Head of caudate nucleus (tissue), 42 donors: Measurements from ENCODE around the gene CEACAM21.

Source experiments
- DNase-seq, 42 donors: peaks; one replicate each; pipeline versions ENCODE4 v3.0.0 to v3.0.0-alpha.2; 2020 to 2021; ENCODE audit warnings: mixed read lengths in 7 of 42
- intact Hi-C: fragments of 100-400 bp; cut with DNase I; formaldehyde crosslinking; loops from one replicate; pipeline ENCODE4 v1.15.0; 2022

The CEACAM21 gene

DNA sequence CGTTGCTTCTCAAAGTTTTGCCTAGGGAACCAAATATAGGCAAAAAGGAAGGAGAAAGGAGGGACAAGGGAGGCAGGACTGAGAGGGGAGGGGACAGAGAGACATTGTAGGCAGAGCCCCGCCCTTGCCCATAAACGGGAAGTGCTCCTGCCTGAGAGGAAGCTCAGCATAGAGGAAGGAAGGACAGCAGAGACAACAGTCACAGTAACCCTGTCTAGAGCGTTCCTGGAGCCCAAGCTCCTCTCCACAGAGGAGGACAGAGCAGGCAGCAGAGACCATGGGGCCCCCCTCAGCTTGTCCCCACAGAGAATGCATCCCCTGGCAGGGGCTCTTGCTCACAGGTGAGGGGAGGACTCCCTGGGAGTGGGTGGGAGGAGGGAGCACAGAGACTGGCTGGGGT, at the start of gene CEACAM21:
Gene CEACAM21, plus strand, starts transcription at position 169 of the 400 bp plus-strand sequence. Its CDS starts 109 bp downstream, at position 278.
- intact Hi-C loops: loop anchor here (10.0 kb wide), 1 partner anchor 131 kb away; the partner anchor contains the start of gene ERICH4

DNA sequence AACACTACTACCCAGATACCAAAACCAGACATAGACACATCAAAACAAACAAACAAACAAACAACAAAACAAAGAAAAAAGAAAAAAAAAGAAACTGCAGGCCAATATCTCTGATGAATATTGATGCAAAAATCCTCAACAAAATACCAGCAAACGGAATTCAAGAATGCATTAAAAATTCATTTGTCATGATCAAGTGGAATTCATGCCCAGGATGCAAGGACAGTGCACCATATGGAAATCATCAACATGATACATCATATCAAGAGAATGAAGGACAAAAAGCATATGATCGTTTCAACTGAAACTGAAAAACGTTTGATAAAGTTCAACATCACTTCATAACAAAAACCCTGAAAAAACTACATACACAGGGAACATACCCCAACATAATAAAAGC, 48.9 kb upstream of the CEACAM21 start:
- DNase-seq: no peak
- intact Hi-C loops: no loop called here

More for the DNA sequence above, at the start of gene CEACAM21:
- DNase-seq: peak in 37 of 42 donors; percentile 12 to 65 (median 36)

DNA sequence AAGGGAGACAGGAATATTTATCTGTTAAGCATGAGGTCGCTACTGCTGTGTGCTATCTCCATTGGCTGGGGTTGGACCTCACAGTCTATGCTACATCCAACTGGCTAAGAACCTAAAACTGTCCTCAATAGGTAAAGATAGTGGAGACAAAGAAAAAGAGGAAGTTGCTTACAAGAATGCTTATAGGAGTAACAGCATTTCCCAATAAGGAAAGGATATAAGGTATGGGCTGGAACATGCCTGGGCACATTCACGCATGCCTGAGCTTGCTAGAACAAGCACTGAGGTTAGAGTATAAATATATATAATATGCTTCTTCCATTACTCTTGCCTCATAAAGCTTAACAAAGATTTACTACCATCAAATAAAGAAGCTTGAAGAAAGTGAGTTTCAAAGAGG, 47.9 kb upstream of the CEACAM21 start:
- no peak for DNase-seq
- intact Hi-C loops: no loop called here

DNA sequence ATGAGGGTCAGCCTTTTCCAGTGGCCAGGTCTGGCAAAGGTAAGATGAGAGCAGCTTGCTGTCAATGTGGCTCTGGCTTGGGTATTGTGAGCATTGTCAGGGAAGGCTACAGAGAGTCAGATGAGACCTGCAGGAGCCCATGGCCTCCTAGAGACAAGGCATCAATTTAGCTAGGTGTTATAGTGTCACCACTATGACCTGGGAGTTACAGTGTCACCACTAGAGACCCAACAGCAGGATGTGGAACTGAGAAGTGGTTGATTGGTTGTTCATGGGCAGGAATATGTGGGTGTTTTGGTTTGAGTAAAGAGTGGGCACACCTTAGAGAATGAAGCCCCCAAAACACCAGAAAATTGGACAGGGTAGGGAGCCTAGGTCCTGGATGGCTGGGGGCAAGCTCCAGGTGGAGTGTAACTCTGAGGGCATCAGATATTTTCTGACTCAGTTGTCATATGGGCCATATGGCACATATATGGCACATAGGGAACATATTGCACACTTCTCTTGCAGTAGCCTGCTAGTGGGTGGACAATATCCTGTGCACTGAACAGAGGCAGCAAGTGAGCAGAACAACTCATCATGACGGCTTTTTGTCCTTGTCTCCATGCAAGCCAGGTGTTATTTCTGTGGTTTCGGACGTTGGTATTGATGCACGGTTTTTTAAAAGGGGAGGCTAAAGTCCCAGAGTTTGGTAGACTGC, 46.3 kb upstream of the CEACAM21 start:
- intact Hi-C loops: no loop called here
- no peak for DNase-seq

DNA sequence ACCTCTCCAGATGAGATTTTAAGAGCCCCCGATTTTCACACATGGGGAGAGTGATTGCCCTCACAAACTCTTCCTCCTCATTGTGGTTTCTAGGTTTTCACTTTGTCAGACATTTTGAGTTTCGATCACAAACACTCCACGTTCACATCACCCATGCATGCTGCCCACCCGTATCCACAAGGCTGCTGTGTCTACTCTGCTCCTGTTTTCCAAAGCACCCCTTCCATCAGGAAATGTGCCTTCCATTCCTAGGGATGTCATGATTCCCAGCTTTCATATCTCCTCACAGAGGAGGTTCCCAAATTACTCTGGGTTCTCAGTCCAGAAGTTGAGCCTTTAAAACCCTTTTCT, 45.8 kb upstream of the CEACAM21 start:
- no peak for DNase-seq
- intact Hi-C loops: no loop called here

DNA sequence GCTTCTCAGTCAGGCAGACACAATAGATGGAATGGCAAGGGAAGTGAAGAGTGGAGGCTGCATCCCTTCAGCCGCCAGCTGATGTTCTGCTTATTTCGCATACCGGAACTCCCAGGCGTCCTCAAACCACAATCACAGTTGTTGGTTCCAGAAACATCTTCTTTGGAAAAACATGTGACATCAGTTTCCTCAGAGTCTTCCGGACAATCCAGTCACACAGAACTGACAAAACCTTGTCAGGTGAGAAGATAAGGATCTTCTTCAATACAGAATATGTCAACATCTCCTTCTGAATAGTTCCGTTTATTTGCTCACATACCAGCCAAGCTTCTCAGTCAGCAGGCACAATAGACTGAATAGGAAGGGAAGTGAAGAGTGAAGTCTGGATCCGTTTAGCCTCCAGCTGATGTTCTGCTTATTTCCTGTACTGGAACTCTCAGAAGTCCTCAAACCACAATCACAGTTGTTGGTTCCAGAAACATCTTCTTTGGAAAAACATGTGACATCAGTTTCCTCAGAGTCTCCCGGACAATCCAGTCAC, 45.1 kb upstream of the CEACAM21 start:
- no peak for DNase-seq
- intact Hi-C loops: no loop called here

DNA sequence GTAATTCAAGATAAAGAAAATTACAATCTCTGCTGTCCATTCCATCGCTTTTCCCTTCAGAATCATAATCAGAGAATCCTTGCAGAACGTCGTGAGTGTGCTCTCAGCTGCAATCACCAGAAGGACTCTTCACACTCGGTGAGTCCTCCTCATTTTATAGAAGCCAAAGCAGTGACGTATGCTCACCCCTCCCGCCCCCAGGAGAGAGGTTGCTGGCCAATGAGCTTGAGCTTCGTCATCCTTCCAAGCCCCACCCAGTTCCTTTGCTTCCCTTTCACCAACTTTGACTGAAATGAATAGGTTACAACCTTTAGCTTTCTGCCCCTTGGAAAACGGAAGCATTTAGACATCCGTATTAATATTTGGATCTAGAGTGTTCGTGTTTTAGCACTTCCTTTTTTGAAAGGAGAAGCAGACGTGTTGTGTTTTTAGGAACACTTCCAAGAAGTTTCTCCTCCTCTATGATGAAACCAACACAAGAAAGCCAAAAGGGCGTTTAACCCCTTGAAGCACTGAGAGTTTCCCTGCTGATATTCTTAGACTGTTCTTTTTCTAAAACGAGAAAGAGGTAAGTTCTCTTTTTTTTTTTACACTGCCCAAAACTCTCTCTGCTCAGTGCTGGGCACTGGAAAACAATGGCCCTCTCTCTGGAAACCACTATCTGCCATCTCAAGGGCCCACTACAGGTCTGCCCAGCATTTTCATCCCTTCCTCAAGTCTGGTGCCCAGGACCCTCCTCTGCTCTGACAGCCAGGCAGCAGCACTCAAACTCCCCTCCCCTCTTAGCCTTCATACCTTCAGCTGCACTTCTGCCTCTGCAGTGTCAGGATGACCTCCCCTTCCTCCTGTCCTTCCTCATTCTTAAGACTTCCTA, 44.3 kb upstream of the CEACAM21 start:
- intact Hi-C loops: no loop called here
- peak in 6 of 42 donors; percentile 16 to 56 (median 30) for DNase-seq

DNA sequence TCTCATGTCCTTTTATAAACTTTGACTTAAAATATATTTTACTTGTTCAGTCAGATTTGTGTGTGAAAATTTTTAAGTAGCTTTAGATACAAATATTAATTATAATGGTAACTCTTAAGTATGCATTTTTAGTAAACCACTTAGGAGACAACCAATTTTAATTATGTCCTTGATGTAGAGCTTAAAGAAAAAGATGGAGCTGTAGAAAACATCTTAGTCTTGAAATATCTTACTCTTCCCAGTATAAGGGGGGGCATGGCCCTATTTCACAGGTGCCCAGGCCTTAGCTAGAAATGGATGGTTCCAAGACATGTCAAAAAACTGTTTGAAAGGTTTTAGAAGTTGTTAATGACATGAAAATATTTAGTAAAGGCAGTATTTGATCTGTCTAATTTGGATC, 43.4 kb upstream of the CEACAM21 start:
- DNase-seq: no peak
- intact Hi-C loops: no loop called here

DNA sequence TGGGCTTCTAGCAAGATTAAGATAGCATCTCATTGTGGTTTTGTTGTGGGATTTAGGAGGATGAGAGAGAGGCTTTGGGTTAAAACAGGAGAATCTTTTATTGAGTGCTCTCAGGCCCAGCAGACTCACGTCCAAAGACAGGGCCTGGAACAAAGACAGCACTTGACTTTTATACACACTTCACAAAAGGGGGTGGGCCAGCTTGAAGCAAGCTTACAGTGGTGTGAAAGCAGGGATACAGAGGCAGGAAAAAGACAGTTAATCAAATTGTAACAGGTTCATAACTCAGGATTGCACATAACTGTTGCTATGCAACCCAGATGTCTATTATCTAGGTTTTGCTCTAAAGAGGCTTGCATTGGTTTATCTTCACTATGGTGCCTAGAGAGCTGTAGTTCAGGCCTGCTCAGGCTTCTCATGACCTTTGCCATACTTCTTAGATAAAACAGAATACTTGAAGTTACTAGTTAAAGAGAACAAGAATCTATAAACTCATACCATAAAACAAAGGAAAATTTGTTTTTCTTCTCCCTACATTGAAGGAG, 42.2 kb upstream of the CEACAM21 start:
- intact Hi-C loops: no loop called here
- no peak for DNase-seq

DNA sequence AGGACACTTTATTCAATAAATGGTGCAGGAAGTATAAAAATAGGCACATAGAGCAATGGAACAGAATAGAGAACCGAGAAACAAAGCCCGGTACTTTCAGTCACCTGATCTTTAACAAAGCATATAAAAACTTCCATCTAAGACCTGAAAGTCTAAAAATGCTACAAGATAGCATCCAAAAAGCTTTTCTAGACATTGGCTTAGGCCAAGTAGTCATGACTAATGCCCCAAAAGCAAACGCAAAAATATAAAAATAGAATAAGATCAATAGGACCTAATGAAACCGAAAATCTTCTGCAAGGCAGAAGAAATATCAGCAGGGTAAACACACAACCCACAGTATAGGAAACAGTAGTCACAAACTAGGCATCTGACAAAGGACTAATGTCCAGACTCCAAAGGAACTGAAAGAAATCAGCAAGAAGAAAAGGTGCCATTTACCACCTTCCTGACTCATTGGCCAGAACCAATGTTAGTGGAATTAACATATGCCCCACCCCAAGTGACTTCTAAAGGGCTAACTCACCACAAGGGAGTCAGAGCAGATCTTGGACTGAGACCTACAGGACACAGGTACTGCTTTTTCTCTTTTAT, 40.8 kb upstream of the CEACAM21 start:
- DNase-seq: no peak
- intact Hi-C loops: no loop called here

DNA sequence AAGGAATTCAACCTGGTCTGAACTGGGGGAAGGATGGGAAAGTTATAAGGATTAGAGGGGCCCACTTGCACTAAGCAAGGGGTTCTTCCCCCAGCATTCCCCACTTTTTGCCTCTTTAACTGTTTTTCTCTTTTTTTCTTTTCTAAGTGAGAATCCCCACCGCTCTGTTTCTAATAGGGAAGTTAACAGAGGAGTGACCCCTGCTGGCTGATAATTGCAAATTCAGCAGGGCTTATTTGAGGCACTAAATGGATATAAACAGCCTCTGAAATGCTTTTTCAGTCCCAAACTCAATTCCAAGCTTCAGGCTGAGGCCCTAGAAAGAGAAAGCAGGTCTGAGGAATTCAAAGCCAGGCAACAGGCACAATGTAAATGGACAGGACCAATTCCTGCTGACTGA, 38.2 kb upstream of the CEACAM21 start:
- intact Hi-C loops: no loop called here
- no peak for DNase-seq

DNA sequence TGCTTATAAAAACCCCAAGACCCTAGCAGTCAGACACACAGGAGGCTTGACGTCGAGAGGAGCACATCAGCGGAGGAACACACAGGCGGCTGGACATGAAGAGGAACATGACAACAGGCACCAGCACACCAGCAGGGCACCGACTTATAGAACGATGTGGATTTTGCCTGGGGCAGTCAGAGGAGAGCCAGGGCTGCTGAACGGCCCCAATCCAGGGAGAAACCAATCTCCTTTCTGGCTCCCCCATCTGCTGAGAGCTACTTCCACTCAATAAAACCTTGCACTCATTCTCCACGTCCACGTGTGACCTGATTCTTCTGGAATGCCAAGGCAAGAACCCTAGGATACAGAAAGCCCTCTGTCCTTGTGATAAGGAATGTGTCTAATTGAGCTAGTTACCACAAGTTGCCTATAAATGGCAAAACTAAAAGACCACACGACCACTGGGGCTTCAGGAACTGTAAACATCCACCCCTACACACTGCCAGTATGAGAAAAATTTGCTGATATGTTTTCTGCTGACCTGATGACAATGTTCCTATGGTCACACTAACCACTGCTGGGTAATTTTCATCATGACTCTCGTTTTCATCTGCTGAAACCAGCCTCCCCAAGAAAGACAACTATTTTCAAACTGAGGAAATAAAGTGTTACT, 35.8 kb upstream of the CEACAM21 start:
- intact Hi-C loops: no loop called here
- no peak for DNase-seq

DNA sequence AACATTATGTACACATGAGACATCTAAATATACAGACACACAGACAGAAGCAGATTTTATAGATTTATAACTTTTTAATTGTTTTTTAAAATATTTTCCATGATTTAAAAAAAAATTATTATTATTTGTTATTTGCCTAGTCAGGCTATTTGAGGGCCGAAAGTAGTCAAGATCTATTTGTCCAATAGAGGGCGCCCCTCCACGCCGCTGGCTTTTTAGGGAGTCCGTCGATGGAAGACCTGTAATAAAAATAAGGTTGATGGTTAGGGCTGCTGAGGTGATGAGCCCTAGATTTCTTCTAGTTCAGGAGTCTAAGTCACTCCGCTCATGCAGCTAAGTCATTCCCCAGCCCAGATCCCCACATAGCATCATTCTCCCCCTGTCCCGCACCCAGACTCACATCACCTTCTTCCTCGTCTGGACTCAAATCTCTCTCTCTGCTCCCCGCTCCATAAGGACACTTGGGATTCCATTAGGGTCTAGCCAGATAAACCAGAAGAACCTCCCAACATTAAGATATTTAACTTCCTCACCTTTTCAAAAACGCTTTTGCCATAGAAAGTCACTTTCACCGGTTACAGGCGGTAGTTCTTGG, 33.9 kb upstream of the CEACAM21 start:
- peak in 23 of 42 donors; percentile 22 to 75 (median 41) for DNase-seq
- intact Hi-C loops: no loop called here

DNA sequence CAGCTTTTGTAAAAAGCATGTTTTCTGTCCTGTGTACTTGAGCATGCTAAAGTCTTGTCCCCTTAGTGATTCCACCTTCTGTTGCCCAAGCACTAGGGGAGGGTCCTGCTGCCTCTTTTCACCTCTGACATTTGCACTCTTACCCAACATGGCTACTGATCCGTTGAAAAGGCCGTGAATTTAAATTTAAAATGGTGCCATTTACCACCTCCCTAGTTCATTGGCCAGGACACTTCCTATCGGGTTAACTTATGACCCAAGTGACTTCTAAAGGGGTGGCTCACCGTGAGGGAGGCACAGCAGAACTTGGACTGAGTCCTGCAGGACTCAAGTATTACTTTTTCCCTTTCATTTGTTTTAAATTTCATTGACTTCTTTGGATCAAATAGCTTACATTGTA, 33.3 kb upstream of the CEACAM21 start:
- intact Hi-C loops: no loop called here

DNA sequence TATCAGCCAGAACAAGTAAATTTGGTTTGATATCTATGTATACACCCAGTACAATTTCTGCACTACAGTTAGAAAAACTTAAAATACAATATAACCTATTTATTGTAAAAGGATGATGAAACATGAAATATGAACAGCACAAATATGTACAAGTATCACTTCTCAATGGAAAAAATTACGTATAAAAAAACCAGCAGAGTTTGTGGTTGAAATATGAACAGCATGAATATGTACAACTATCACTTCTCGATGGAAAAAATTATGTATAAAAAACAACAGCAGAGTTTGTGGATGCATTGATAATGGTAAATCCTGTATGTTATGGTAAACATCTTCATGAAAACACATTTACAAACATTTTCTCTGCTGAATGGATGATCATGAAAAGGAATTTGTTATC, 32.4 kb upstream of the CEACAM21 start:
- intact Hi-C loops: no loop called here

More for the DNA sequence above, 33.3 kb upstream of the CEACAM21 start:
- no peak for DNase-seq

DNA sequence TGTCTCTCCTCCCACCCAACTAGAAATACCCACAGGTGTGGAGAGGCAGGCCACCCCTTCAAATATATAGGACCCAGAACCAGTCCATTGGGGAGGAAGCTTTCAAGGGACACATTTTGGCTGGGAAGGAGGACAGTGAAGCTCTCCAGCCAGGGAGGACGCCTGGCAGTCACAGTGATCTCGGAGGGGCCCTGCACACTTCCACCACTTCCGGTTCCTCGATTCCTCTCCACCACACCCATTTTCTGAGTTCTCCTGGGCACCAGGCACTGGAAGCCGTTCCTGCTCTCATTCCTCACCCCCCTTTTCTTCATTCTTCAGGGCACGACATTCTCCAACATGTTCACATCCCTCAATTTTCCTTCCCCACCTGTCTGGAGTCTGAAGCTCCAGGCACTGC, 30.4 kb upstream of the CEACAM21 start:
- intact Hi-C loops: no loop called here
- no peak for DNase-seq

More for the DNA sequence above, 32.4 kb upstream of the CEACAM21 start:
- DNase-seq: no peak

DNA sequence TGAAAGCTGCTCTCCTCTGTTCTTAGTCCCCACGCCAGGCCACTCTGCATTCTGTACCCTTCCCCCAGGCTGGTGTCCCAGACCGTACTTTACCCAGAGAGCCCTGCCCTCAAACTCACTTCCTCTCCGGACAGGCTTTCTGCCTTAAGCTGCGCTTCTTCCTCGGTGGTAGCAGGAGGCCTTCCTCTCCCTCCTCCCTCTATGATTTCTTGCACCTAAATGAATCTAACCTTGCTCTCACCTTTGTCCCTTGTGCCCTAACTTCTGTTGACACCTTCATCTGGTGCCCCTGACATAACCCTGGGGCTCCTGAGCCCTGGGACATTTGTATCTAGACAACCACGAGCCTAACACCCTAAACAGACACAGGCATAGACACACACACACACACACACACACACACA, 29.6 kb upstream of the CEACAM21 start:
- DNase-seq: peak in 5 of 42 donors; percentile 18 to 36 (median 28)
- intact Hi-C loops: no loop called here

DNA sequence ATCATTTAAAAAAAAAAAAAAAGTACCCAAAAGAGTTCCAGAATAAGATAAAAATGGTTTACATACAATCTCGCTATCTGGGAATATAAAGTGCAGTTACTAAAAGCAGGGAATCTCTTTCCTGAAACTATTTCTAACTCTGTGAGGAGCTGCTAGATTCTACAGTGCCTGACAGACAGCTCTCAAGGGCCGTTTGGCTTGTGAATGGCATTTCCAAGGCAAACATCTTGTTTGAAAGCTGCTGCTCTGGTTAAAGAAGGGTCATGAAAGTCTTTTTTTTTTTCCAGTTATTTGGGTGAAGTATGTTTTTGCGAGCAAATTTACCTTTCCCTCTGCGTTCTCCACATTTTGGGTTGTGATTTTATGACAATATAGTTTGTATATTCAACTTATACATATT, 29.0 kb upstream of the CEACAM21 start:
- no peak for DNase-seq
- intact Hi-C loops: no loop called here

DNA sequence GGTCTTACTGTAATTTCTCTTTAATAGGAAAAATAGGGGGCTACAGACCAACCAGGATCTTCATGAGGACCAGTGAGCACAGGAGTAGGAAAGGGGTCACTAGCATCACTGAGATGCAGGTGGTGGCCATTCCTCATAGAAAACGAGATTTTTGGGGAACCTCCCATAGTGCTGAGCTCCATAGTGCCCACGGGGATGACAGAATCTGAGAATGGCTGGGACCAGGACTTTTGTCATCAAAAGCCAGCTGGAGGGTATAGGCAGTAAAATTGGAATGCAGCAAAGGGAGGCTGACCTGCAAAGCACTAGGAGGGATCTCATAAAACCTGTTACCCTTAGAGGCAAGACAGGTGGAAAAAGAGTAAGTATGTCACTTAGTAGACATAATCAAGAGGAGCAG, 28.4 kb upstream of the CEACAM21 start:
- intact Hi-C loops: no loop called here
- DNase-seq: no peak
